LNCAP (cell line): Measurements from ENCODE around the gene SCT.

Experiments used
- CTCF ChIP-seq: fragments of 450-650 bp; IDR thresholded peaks from 2 replicates; pipeline ENCODE4 v1.5.1; 2017; ENCODE audit warnings: mild to moderate bottlenecking

Gene SCT

GRCh38 chr11:612201-612960 is 14.6 kb downstream of the SCT start:
- TF ChIP-seq CTCF: no peak

GRCh38 chr11:611001-611996 is 15.7 kb downstream of the SCT start:
- TF ChIP-seq CTCF: no peak

- TF ChIP-seq CTCF: no peak
Observed at GRCh38 chr11:610146-610801, 16.7 kb downstream of the SCT start.

- no peak for TF ChIP-seq CTCF
Observed at GRCh38 chr11:609341-609811, 17.6 kb downstream of the SCT start.

- no peak for TF ChIP-seq CTCF
Observed at GRCh38 chr11:608791-609251, 18.2 kb downstream of the SCT start.

GRCh38 chr11:607971-608659 is 18.9 kb downstream of the SCT start:
- no peak for TF ChIP-seq CTCF
